Tibial nerve (tissue), 4 donors: Measurements from ENCODE around the gene ZBTB7C. TPM values are rescaled to one million over a fixed set of nuclear protein-coding genes. Genes with fewer than 3 reads are reported as not detected.
A peak's percentile ranks its signal among the peaks of the same experiment; 100 is the strongest.

Experiments
- DNase-seq, 2 donors: peaks; one replicate each; pipeline ENCODE4 v3.0.0-alpha.2; 2019; ENCODE audit warnings: low spot score in 2 of 2
- H3K27ac ChIP-seq, 4 donors: fragments of 200-600 bp; sonication (generic) in 3 of 4; one replicate each; pipeline ENCODE4 v1.5.1; 2017 to 2019; ENCODE audit warnings: mild to moderate bottlenecking in 1 of 4
- H3K27me3 ChIP-seq, 2 donors: fragments of 200-600 bp; sonication (generic) in 1 of 2; one replicate each; pipeline versions ENCODE4 v1.5.1 to v1.6.0; 2017 to 2019
- H3K36me3 ChIP-seq, 3 donors: fragments of 200-600 bp; sonication (generic); one replicate each; pipeline ENCODE4 v1.5.1; 2018 to 2019
- H3K4me1 ChIP-seq, 4 donors: fragments of 200-600 bp; sonication (generic) in 3 of 4; one replicate each; pipeline ENCODE4 v1.5.1; 2017 to 2019
- H3K4me3 ChIP-seq, 4 donors: fragments of 200-600 bp; sonication (generic) in 3 of 4; one replicate each; pipeline ENCODE4 v1.5.1; 2017 to 2019; ENCODE audit warnings: mild to moderate bottlenecking in 1 of 4, moderate library complexity in 1 of 4
- H3K9me3 ChIP-seq, 4 donors: fragments of 200-600 bp; sonication (generic) in 3 of 4; one replicate each; pipeline ENCODE4 v1.5.1; 2017 to 2019
- CTCF ChIP-seq, 5 experiments: fragments of 200-600 bp in 3 of 5; fragments of 450-650 bp in 2 of 5; sonication (generic) in 3 of 5; IDR thresholded peaks; one replicate each; pipeline ENCODE4 v1.5.1; 2016 to 2019; ENCODE audit warnings: antibody characterized with exemption in 5 of 5, mild to moderate bottlenecking in 3 of 5, moderate library complexity in 2 of 5
- EP300 ChIP-seq, 2 donors: sonication (generic); formaldehyde crosslinking; IDR thresholded peaks; one replicate each; pipeline ENCODE4 v1.6.1; 2017; ENCODE audit warnings: antibody characterized with exemption in 2 of 2, mild to moderate bottlenecking in 1 of 2
- POLR2A ChIP-seq, 2 donors: fragments of 450-650 bp; IDR thresholded peaks; one replicate each; pipeline ENCODE4 v1.6.1; 2017; ENCODE audit warnings: antibody characterized with exemption in 2 of 2, mild to moderate bottlenecking in 2 of 2, moderate library complexity in 2 of 2
- WGBS, 2 donors: methylation state at CpG; one replicate each; pipeline ENCODE4 v1.1.5; 2018; 5-methylcytosine and 5-hydroxymethylcytosine counted together
- total RNA-seq, 4 donors: library from RNA; depleted of rRNA; stranded (reverse); fragments of >200 nt; gene quantifications; one replicate each; pipeline ENCODE4 v1.1.0, GENCODE V29; 2016

ZBTB7C gene
- total RNA-seq, 4 donors from 2014 or later = 24.6 to 95.0 (median 75.3) TPM

- Histone ChIP-seq H3K36me3 (no peaks in the 10 kb centered on the region), H3K4me1 (peaks cover 0 to 48% (median 0%) of the 10 kb centered on the region in 4 donors), H3K4me3 (no peak overlapping the region), H3K27me3 (no peaks in the 10 kb centered on the region), H3K27ac (peak overlapping the region in 2 of 4 donors; percentile 43 to 67), H3K9me3 (no peaks in the 10 kb centered on the region)
- 61 to 67% methylated on average over 17 to 18 of the region's 18 CpGs for WGBS, 2 donors
- peak in 1 of 2 donors; percentile 21 for DNase-seq
- no peak for TF ChIP-seq CTCF (IDR thresholded peaks at IDR 0.05)
- no peak for TF ChIP-seq POLR2A (IDR thresholded peaks at IDR 0.05)
- peak in 1 of 2 donors; percentile 25 for TF ChIP-seq EP300 (IDR thresholded peaks at IDR 0.05)
These were observed 336.6 kb downstream of the ZBTB7C start for GRCh38 chr18:48072428-48073204.

DNA sequence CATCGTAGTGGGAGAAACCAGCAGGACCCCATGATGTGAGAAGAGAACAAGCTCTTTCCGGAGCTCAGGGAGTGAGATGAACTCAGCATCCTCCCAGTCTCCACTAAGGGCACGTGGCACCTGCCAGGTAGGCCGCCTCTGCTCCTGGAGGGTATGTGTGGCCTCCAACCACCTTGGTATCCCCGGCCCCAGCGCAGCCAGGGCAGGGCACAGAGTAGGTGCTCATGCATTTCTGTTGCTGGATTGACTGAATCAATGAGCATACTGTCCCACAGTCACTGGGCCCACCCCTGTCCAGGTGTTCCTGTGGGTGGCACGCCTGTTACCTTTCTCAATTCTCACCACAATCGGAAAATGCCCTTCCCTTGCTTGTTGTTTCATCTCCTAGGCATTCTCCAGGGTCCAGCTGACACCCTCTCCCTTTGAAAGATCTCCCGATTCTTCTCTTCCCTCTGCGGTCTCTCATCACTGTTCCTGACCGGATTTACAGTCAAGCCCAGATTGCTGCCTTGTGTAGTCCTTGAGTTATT, 340.2 kb downstream of the ZBTB7C start:
- TF ChIP-seq EP300 (IDR thresholded peaks at IDR 0.05) (no peak), POLR2A (IDR thresholded peaks at IDR 0.05) (no peak), CTCF (IDR thresholded peaks at IDR 0.05) (no peak)

DNA sequence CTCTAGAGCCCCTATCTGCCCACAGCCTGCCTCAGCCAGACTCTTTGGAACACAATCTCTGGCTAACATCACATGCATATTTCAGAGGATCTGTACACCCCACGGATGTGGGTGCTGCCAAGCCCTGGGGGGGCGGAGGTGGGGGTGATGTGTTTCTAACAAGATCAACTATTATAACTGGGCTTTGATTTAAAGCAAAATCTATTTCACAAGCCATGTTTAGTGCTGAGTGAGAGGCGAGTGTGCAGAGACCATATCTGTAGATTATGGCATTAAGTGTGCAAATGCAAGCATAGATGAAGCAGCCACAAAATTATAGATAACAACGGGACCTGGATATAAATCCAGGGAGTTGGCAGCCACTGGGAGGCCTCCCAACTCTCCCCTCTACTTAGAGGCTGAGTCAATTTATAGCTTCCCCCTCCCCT, 342.9 kb downstream of the ZBTB7C start:
- no peak overlapping the region for H3K4me3 ChIP-seq
- peaks cover 0 to 9% (median 0%) of the 10 kb centered on the region in 4 donors for H3K4me1 ChIP-seq
- H3K27me3 ChIP-seq = no peaks in the 10 kb centered on the region
- no peak for DNase-seq
- TF ChIP-seq EP300 (IDR thresholded peaks at IDR 0.05) = no peak
- TF ChIP-seq CTCF (IDR thresholded peaks at IDR 0.05) = no peak
- no peak for TF ChIP-seq POLR2A (IDR thresholded peaks at IDR 0.05)
- no peak overlapping the region for H3K27ac ChIP-seq
- WGBS, 2 donors = 60 to 80% methylated on average over 4 of the region's 4 CpGs
- H3K9me3 ChIP-seq = no peaks in the 10 kb centered on the region
- no peaks in the 10 kb centered on the region for H3K36me3 ChIP-seq

More for the DNA sequence above, 340.2 kb downstream of the ZBTB7C start:
- H3K4me3 ChIP-seq = no peak overlapping the region
- WGBS, 2 donors = 89 to 93% methylated on average over 9 to 11 of the region's 11 CpGs
- DNase-seq = no peak
- no peaks in the 10 kb centered on the region for H3K36me3 ChIP-seq
- H3K27me3 ChIP-seq = no peaks in the 10 kb centered on the region
- H3K4me1 ChIP-seq = peaks cover 0 to 24% (median 0%) of the 10 kb centered on the region in 4 donors
- H3K27ac ChIP-seq = no peak overlapping the region
- no peaks in the 10 kb centered on the region for H3K9me3 ChIP-seq

DNA sequence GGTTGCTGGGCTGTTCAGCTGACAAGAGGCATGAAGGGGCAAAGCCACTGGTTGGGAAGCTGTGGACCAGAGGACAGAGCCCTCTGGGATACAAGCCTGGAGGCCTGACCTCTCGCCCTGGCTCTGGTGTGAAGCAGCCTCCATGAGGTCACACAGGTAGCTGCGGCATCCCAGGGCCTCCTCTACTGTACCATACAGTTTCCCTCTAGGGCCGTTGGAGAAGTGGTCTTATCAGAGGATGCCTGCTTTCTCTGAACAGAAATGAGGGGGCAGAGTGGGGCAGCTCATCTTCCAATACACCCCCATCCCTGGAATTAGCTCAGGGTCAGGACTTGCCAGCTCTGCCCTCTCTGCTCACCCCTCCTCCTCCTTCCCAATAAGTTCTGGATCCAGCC, 343.6 kb downstream of the ZBTB7C start:
- H3K36me3 ChIP-seq = no peaks in the 10 kb centered on the region
- WGBS, 2 donors = 77 to 81% methylated on average over 3 of the region's 3 CpGs
- TF ChIP-seq POLR2A (IDR thresholded peaks at IDR 0.05) = no peak
- H3K9me3 ChIP-seq = no peaks in the 10 kb centered on the region
- H3K27me3 ChIP-seq = no peaks in the 10 kb centered on the region
- H3K4me1 ChIP-seq = peaks cover 0 to 10% (median 0%) of the 10 kb centered on the region in 4 donors
- H3K4me3 ChIP-seq = no peak overlapping the region
- no peak for DNase-seq
- no peak overlapping the region for H3K27ac ChIP-seq

DNA sequence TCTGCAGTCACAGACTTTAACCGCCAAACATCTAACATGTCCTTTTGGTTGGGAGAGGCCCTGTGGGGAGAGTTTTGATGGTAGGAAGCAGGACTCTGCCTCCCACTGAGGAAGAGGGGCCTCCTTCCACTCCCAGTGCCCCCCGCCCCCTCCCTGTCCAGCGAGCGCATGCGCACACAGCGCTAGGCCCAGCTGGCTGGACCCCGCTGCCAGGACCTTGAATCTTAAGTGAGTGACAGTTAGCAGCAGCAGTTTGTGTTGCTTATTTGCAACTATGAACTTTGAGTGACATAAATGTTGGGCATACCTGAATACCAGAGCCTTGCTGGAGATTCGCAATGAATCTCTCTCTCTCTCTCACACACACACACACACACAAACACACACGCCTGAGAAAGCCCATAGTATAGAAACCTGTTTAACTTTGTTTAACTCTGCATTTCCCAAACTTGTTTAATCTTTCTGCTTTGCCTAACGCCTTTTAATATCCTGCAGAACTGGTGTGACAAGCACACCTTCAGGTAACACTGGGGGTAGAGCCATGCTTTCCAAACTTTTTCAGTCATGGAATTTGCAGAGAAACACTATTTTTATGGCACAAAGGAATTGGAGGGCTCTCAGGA, 344.1 kb downstream of the ZBTB7C start:
- no peaks in the 10 kb centered on the region for H3K27me3 ChIP-seq
- H3K36me3 ChIP-seq = no peaks in the 10 kb centered on the region
- 87 to 89% methylated on average over 10 of the region's 10 CpGs for WGBS, 2 donors
- H3K9me3 ChIP-seq = no peaks in the 10 kb centered on the region
- no peak overlapping the region for H3K27ac ChIP-seq
- H3K4me3 ChIP-seq = no peak overlapping the region
- DNase-seq = no peak
- peaks cover 0 to 11% (median 0%) of the 10 kb centered on the region in 4 donors for H3K4me1 ChIP-seq
- TF ChIP-seq POLR2A (IDR thresholded peaks at IDR 0.05) (no peak), EP300 (IDR thresholded peaks at IDR 0.05) (no peak), CTCF (IDR thresholded peaks at IDR 0.05) (no peak)
